ENCODE data around the gene DECR2.

GRCh38 chr16:430904-431303 is 29.2 kb downstream of the DECR2 start:
- TF ChIP-seq ASH1L (IDR thresholded peaks at IDR 0.05; ENCODE audit: borderline replicate concordance, low read depth, partially characterized antibody) (no peak), YBX1 (IDR thresholded peaks at IDR 0.05) (no peak), POLR2AphosphoS5 (IDR thresholded peaks at IDR 0.05; ENCODE audit: control insufficient read depth, insufficient read depth, low read depth, low read length) (no peak), RCOR1 (IDR thresholded peaks at IDR 0.05; ENCODE audit: borderline replicate concordance in 1 of 2, low read depth in 2 of 2, low read length in 2 of 2) (no peak), ZNF77 (CRISPR knock-in tag; IDR thresholded peaks at IDR 0.05) (no peak), YY1 (IDR thresholded peaks at IDR 0.05; ENCODE audit: borderline replicate concordance in 1 of 3, control insufficient read depth in 1 of 3, extremely low read depth in 1 of 3, insufficient read depth in 3 of 3, insufficient read length in 1 of 3, insufficient replicate concordance in 2 of 3, low read depth in 1 of 3, low read length in 2 of 3) (no peak)

Data from K562 (cell line).